MM.1S (cell line): ENCODE results near the gene TOMM40L.
A peak's percentile ranks its signal among the peaks of the same experiment; 100 is the strongest.

ENCODE experiments used
- DNase-seq: peaks from one replicate; pipeline ENCODE4 v3.0.0-alpha.2; 2015
- H2AFZ ChIP-seq: fragments of 300-600 bp; sonication (generic); 2 replicates; pipeline ENCODE4 v1.6.0; 2016; ENCODE audit warnings: antibody characterized with exemption, low read length
- H3F3A ChIP-seq: fragments of 300-600 bp; sonication (generic); 2 replicates; pipeline ENCODE4 v1.6.1; 2016; ENCODE audit warnings: mild to moderate bottlenecking, antibody characterized with exemption, low read length, moderate library complexity, mixed read lengths; ENCODE audit not compliant: insufficient read depth
- H3K27ac ChIP-seq: fragments of 300-600 bp; sonication (generic); 2 replicates; pipeline ENCODE4 v1.5.1; 2016; ENCODE audit warnings: mild to moderate bottlenecking, low read length
- H3K27me3 ChIP-seq: fragments of 300-600 bp; sonication (generic); replicated peaks from 2 replicates; pipeline ENCODE4 v1.6.0; 2016; ENCODE audit warnings: low read length; ENCODE audit not compliant: insufficient read depth
- H3K36me3 ChIP-seq: fragments of 300-600 bp; sonication (generic); replicated peaks from 2 replicates; pipeline ENCODE4 v1.6.1; 2016; ENCODE audit warnings: mild to moderate bottlenecking, low read length, mixed read lengths; ENCODE audit not compliant: insufficient read depth
- H3K4me1 ChIP-seq: fragments of 300-600 bp; sonication (generic); 2 replicates; pipeline ENCODE4 v1.6.1; 2016; ENCODE audit warnings: low read length, mixed read lengths
- H3K4me2 ChIP-seq: fragments of 300-600 bp; sonication (generic); 2 replicates; pipeline ENCODE4 v1.6.0; 2016; ENCODE audit warnings: low read depth, low read length
- H3K4me3 ChIP-seq: fragments of 300-600 bp; sonication (generic); 2 replicates; pipeline ENCODE4 v1.5.1; 2016; ENCODE audit warnings: low read length, mixed read lengths
- H3K79me2 ChIP-seq: fragments of 300-600 bp; sonication (generic); 2 replicates; pipeline ENCODE4 v1.6.1; 2016; ENCODE audit warnings: mixed run types, low read length, mixed read lengths
- H3K9ac ChIP-seq: fragments of 300-600 bp; sonication (generic); 2 replicates; pipeline ENCODE4 v1.6.1; 2016; ENCODE audit warnings: low read length, mixed read lengths
- H3K9me2 ChIP-seq: fragments of 300-600 bp; sonication (generic); replicated peaks from 2 replicates; pipeline ENCODE4 v1.6.1; 2016; ENCODE audit warnings: mild to moderate bottlenecking, low read length, mixed read lengths; ENCODE audit not compliant: insufficient read depth
- H3K9me3 ChIP-seq: fragments of 300-600 bp; sonication (generic); replicated peaks from 2 replicates; pipeline ENCODE4 v1.6.1; 2016; ENCODE audit warnings: mild to moderate bottlenecking, low read length, mixed read lengths; ENCODE audit not compliant: insufficient read depth
- H4K20me1 ChIP-seq: fragments of 300-600 bp; sonication (generic); 2 replicates; pipeline ENCODE4 v1.6.1; 2016; ENCODE audit warnings: mild to moderate bottlenecking, low read length, moderate library complexity, mixed read lengths; ENCODE audit not compliant: insufficient read depth
- EZH2 ChIP-seq: fragments of 300-600 bp; sonication (generic); optimal IDR thresholded peaks from 2 replicates; pipeline ENCODE3; 2017; ENCODE audit warnings: low read depth, mild to moderate bottlenecking, antibody characterized with exemption, low read length, mixed read lengths
- EZH2phosphoT487 ChIP-seq: fragments of 300-600 bp; sonication (generic); IDR thresholded peaks from 2 replicates; pipeline ENCODE4 v1.6.1; 2018; ENCODE audit warnings: antibody characterized with exemption, low read length
- TF ChIP-seq, protein P1 (sequence below): fragments of 300-600 bp; sonication (generic); IDR thresholded peaks from 2 replicates; pipeline ENCODE4 v1.5.1; 2016; ENCODE audit warnings: antibody characterized with exemption, low read length, mixed read lengths

Gene TOMM40L

DNA sequence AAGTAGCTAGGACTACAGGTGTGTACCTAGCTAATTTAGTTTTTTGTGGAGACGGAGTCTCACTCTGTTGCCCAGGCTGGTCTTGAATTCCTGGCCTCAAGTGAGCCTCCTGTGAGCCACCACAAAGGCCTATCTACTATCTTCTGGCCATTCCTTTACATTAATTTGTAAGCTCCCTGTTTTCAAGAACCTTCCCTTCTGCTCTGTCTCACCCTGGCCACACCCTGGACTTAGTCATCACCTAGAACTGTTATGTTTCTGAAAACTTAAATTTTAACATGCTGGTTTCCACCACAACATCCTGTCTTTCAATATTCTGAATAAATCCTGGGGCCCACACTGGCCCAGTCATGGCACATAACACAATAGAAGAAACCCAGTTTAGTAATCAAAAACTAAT, 43.6 kb upstream of the TOMM40L start:
- Histone ChIP-seq H3F3A (peaks cover 50% of the 10 kb centered on the region), H3K4me1 (peaks cover 67% of the 10 kb centered on the region), H3K9ac (peak overlapping the region; percentile 1; the same call in 1 of the 2 replicates), H3K36me3 (no peaks in the 10 kb centered on the region), H2AFZ (peak overlapping the region; percentile 51), H3K9me3 (no peaks in the 10 kb centered on the region), H3K4me3 (no peak overlapping the region), H3K27ac (peak overlapping the region; percentile 89; the same call in 1 of the 2 replicates), H3K4me2 (peak overlapping the region; percentile 44), H4K20me1 (no peaks in the 10 kb centered on the region), H3K27me3 (no peaks in the 10 kb centered on the region), H3K79me2 (peaks cover 2% of the 10 kb centered on the region), H3K9me2 (no peaks in the 10 kb centered on the region)
- TF ChIP-seq, protein P1, sequence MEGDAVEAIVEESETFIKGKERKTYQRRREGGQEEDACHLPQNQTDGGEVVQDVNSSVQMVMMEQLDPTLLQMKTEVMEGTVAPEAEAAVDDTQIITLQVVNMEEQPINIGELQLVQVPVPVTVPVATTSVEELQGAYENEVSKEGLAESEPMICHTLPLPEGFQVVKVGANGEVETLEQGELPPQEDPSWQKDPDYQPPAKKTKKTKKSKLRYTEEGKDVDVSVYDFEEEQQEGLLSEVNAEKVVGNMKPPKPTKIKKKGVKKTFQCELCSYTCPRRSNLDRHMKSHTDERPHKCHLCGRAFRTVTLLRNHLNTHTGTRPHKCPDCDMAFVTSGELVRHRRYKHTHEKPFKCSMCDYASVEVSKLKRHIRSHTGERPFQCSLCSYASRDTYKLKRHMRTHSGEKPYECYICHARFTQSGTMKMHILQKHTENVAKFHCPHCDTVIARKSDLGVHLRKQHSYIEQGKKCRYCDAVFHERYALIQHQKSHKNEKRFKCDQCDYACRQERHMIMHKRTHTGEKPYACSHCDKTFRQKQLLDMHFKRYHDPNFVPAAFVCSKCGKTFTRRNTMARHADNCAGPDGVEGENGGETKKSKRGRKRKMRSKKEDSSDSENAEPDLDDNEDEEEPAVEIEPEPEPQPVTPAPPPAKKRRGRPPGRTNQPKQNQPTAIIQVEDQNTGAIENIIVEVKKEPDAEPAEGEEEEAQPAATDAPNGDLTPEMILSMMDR = no peak
- TF ChIP-seq EZH2phosphoT487 = no peak
- no peak for TF ChIP-seq EZH2
- DNase-seq = peak; percentile 89

DNA sequence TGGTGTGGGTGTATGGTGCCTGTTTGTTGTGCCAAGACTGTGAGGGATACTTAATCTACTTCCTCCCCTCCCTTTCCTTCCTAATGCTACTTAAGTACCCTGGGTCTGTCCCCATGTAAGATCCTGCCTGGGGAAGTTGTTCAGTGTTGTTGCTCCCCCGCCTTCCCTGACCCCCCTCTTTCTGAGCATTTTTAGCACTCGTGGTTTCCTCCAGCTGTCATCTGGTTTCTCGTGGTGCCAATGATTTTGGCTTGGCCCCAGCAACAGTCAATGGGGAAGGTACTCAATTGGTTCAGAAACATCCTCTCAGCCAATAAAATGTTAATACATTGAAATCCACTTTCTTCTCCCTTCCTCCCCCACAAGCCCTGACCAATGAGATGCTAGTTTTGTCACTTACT, 40.6 kb upstream of the TOMM40L start:
- peaks cover 44% of the 10 kb centered on the region for H3F3A ChIP-seq
- peak overlapping the region; percentile 47 for H3K9ac ChIP-seq
- peaks cover 63% of the 10 kb centered on the region for H3K4me1 ChIP-seq
- H3K4me3 ChIP-seq = peak overlapping the region; percentile 32; the same call in 1 of the 2 replicates
- no peaks in the 10 kb centered on the region for H3K27me3 ChIP-seq
- no peaks in the 10 kb centered on the region for H3K36me3 ChIP-seq
- H3K9me2 ChIP-seq = no peaks in the 10 kb centered on the region
- peak; percentile 98 for DNase-seq
- no peaks in the 10 kb centered on the region for H3K9me3 ChIP-seq
- H4K20me1 ChIP-seq = no peaks in the 10 kb centered on the region
- peak overlapping the region; percentile 89 for H3K27ac ChIP-seq
- H3K79me2 ChIP-seq = no peaks in the 10 kb centered on the region; the same call in 1 of the 2 replicates
- TF ChIP-seq, protein P1 = no peak
- no peak for TF ChIP-seq EZH2phosphoT487
- TF ChIP-seq EZH2 = no peak
- peak overlapping the region; percentile 25; the same call in 1 of the 2 replicates for H2AFZ ChIP-seq
- peak overlapping the region; percentile 68 for H3K4me2 ChIP-seq

DNA sequence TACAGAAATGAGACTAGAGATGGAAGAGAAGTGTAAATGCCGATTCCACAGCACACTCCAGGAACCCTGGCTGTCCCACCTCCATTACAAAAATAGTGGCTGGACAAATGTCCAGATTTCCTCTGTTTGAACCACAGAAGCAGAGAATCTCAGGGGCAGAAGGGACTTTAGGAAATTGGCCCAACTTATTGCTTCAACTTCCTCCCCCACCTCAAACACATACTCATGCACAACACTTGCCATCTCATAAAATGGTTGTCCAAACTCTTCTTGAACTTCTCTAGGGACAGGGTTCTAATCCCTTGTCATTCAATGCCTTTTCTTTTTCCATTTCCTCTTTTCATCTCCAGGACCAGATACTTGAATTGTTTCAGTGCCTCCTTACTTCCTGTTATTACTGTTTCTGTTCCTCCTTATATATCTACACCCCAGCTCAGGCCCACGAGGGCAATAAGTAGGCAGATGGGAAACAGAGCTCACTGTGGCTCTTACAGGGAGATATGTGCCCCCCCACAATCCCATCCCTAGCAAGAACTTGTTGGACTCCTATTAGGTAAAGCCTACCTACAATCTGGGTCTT, 40.0 kb upstream of the TOMM40L start:
- peaks cover 59% of the 10 kb centered on the region for H3K4me1 ChIP-seq
- H3K9ac ChIP-seq = peak overlapping the region; percentile 47
- H3K79me2 ChIP-seq = no peaks in the 10 kb centered on the region; the same call in 1 of the 2 replicates
- H3K9me2 ChIP-seq = no peaks in the 10 kb centered on the region
- H3K27ac ChIP-seq = peak overlapping the region; percentile 89
- H2AFZ ChIP-seq = peak overlapping the region; percentile 25
- peak; percentile 32 for DNase-seq
- no peaks in the 10 kb centered on the region for H3K9me3 ChIP-seq
- H3K27me3 ChIP-seq = no peaks in the 10 kb centered on the region
- H3K4me2 ChIP-seq = peak overlapping the region; percentile 68
- H3K4me3 ChIP-seq = peak overlapping the region; percentile 32
- no peaks in the 10 kb centered on the region for H3K36me3 ChIP-seq
- no peaks in the 10 kb centered on the region for H4K20me1 ChIP-seq
- TF ChIP-seq EZH2 (no peak), EZH2phosphoT487 (no peak)
- TF ChIP-seq, protein P1 = no peak
- peaks cover 44% of the 10 kb centered on the region for H3F3A ChIP-seq
